HG02642 (cell line): Measurements from ENCODE around the gene SAA2.
A peak's percentile ranks its signal among the peaks of the same experiment; 100 is the strongest.
"Not testable (repeated sequence)": the region's sequence is repeated elsewhere in the genome, so short reads cannot be mapped to it uniquely, and the experiment has no call there.

ENCODE experiments used
- ATAC-seq: cut with Tn5 transposase; IDR thresholded peaks from one replicate; pipeline ENCODE4 v1.9.1; 2021; ENCODE audit warnings: mild to moderate bottlenecking; ENCODE audit not compliant: unreplicated experiment, poor library complexity

SAA2 gene

GRCh38 chr11:18248561-18248960 is at the start of gene SAA2:
Gene SAA2, minus strand, starts transcription at chr11:18248668. Its CDS starts 657 bp downstream, at chr11:18248011.
- ATAC-seq = no peak

- no peak for ATAC-seq
These were observed 46.8 kb upstream of the SAA2 start for GRCh38 chr11:18295316-18295715.

GRCh38 chr11:18294862-18295261 is 46.4 kb upstream of the SAA2 start:
- no peak for ATAC-seq

DNA sequence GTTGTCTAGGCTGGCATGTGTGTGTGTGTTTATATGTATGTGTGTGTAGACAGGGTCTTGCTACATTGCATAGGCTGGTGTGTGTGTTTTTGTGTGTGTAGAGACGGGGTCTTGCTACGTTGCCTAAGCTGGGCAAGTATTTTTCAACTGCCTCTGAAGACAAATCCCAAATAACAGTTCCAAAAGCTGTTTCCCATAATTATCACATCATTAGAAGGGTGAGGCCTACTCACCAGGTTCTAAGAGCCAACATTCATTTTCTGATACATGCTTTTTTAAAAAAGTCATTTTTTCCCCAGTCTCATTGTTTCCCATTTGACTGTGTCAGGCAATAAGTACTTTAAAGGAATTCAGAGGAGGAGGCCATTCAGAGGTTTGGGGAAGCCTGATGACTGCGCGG is 40.4 kb upstream of the SAA2 start:
- no peak for ATAC-seq

GRCh38 chr11:18285841-18286240 is 37.4 kb upstream of the SAA2 start:
- no peak for ATAC-seq

DNA sequence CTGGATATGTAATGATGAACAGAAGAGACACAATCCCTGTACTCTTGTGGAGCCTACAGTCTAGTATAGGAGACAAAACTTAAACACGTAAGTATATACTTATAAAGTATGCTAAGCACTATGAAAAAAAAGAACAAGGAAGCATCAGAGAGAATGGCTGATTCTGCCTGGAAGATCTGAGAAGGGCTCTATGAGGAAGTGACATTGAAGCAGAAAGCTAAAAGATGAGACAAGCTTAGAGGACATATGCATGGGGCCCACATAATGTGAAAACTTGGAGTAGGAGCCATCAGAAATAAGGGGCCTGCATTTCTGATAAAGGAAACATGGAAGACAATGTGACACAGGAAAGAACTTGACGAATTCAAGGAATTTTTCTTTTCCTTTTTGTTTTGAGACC is 34.2 kb upstream of the SAA2 start:
- no peak for ATAC-seq

GRCh38 chr11:18280438-18281045 is 32.1 kb upstream of the SAA2 start:
- peak; percentile 87 for ATAC-seq

DNA sequence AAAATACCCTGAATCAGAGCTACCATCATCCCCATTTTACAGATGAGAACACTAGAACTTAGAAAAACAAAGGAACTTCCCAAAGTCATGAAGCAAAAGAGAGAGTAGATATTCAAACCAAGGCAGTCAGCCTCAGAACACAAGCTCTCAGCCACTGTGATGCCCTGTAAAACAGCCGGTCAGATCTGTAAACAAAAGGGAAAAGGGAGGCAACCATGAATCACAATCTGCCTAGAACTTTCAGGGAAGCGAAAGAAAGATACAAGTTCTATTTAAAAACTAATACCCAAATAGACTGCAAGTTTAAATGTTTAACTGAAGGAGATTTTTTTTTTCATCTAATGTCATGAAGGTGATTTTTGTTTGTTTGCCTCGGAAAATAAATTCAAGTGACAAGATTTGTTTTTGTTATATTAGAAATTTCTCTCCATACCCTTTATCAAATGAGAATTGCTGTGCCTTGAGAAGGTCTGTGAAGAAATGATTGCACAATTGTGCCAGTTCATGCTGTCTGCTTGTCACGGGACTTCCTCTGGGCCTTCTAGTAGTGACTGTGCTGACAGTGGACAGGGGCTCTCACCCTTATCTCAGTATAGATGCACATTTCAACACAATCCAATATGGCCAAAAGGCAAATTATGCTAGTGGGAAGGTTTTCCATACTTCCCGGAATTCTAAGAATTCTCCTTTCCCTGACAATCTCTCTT is 29.2 kb upstream of the SAA2 start:
- no peak for ATAC-seq

- no peak for ATAC-seq
These were observed 22.7 kb upstream of the SAA2 start for GRCh38 chr11:18271206-18271605.

GRCh38 chr11:18270102-18270501 is 21.6 kb upstream of the SAA2 start:
- ATAC-seq = no peak

DNA sequence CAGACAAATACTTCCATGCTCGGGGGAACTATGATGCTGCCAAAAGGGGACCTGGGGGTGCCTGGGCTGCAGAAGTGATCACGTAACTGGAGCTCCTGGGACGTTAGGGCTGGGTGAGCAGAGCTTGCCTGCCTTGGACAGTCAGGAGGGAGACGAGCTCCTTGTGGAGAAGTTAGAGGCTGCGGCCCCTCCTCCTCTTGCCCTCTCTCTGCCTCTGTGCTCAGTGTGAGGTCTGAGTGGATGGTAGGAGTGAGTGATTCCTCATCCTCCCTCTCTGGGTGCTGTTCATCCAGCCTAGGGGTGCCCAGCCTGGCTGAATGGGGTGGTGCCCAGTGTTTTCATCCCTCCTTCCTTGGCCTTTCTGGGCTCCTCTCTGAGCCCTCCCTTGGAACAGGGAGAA is 20.8 kb upstream of the SAA2 start:
- not testable (repeated sequence) for ATAC-seq

DNA sequence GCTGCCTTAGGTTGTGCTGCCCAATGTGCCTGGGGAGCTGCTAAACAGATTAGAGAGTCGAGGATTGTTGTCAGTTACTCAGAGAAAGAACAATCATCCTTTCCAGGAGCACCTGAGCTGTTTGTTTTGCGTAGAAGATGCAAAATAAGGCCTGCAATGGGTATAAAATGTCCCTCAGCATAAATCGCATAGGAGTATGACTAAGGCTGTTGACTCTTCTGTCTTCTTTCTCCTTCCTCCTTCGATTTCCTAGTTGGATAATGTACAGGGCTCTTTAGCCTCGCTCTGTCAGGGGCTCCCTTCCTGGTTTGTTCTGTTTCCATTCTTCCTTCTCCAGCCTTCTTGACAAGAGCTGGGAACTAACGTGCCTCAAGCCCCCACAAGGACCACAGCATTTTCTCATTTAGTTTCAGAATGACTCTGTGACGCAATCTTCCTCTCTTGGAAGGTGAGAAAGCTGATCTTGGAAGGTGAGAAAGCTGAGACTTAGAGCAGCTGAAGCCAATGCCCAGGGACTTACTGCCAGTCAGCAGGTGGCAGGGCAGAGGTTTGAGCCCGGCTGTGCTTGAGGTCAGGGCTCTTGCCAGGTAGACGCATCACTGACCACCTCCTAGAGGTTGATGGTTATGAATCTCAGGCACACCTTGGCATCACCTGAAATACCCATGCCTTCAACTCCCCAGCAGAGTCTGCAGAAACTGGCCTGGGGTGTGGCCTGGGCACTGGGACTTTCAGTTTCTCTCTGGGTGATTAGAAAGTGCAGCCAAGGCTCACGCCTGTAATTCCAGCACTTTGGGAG is 19.1 kb upstream of the SAA2 start:
- peak; percentile 64 for ATAC-seq

DNA sequence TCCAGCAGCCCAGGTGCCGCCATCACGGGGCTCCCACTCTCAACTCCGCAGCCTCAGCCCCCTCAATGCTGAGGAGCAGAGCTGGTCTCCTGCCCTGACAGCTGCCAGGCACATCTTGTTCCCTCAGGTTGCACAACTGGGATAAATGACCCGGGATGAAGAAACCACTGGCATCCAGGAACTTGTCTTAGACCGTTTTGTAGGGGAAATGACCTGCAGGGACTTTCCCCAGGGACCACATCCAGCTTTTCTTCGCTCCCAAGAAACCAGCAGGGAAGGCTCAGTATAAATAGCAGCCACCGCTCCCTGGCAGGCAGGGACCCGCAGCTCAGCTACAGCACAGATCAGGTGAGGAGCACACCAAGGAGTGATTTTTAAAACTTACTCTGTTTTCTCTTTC is 17.5 kb upstream of the SAA2 start, which contains the start of gene SAA1:
SAA1 (plus strand) TSS at position 316 of the 400 bp plus-strand sequence. CDS start 624 bp downstream, outside the sequence.
- no peak for ATAC-seq

- ATAC-seq = no peak
These were observed 16.4 kb upstream of the SAA2 start for GRCh38 chr11:18264677-18265555.

GRCh38 chr11:18264035-18264434 is 15.6 kb upstream of the SAA2 start:
- peak; percentile 44 for ATAC-seq

DNA sequence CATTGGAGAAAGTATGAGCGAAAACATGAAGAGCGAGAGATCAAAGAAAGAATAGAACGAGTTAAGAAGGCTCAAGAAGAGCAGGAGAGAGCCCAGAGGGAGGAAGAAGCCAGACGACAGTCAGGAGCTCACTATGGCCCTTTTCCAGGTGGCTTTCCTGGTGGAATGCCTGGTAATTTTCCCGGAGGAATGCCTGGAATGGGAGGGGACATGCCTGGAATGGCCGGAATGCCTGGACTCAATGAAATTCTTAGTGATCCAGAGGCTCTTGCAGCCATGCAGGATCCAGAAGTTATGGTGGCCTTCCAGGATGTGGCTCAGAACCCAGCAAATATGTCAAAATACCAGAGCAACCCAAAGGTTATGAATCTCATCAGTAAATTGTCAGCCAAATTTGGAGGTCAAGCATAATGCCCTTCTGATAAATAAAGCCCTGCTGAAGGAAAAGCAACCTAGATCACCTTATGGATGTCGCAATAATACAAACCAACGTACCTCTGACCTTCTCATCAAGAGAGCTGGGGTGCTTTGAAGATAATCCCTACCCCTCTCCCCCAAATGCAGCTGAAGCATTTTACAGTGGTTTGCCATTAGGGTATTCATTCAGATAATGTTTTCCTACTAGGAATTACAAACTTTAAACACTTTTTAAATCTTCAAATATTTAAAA is 14.3 kb upstream of the SAA2 start:
- ATAC-seq = not testable (repeated sequence)

- ATAC-seq = no peak
These were observed 13.3 kb upstream of the SAA2 start for GRCh38 chr11:18261721-18262120.

GRCh38 chr11:18259259-18259658 is 10.8 kb upstream of the SAA2 start:
- ATAC-seq = no peak

GRCh38 chr11:18254781-18255361 is 6.4 kb upstream of the SAA2 start:
- ATAC-seq = no peak
